PFSK-1 (cell line): ENCODE results near the gene RSU1.

Experiments used
- FOXP2 ChIP-seq: optimal IDR thresholded peaks from 2 replicates; pipeline ENCODE3; 2011; ENCODE audit warnings: borderline replicate concordance, control low read depth, inconsistent platforms; ENCODE audit not compliant: insufficient read depth; ENCODE audit errors: extremely low read length, extremely low read depth
- POLR2AphosphoS5 ChIP-seq: IDR thresholded peaks from 2 replicates; pipeline ENCODE4 v1.6.1; 2012; ENCODE audit warnings: low read depth, mild to moderate bottlenecking, control low read depth, low read length, moderate library complexity
- REST ChIP-seq, 2 experiments: IDR thresholded peaks; 2 replicates each; pipeline versions ENCODE4 v1.6.1 to v1.8.0; 2011 to 2012; ENCODE audit warnings: low read depth in 2 of 2, low read length in 2 of 2, control low read depth in 1 of 2, inconsistent platforms in 1 of 2, mild to moderate bottlenecking in 1 of 2, moderate library complexity in 1 of 2; ENCODE audit not compliant: insufficient read depth in 1 of 2
- SIN3A ChIP-seq: IDR thresholded peaks from 2 replicates; pipeline ENCODE4 v1.6.1; 2012; ENCODE audit warnings: mild to moderate bottlenecking, low read length, moderate library complexity, borderline replicate concordance; ENCODE audit not compliant: insufficient read depth
- TAF1 ChIP-seq: IDR thresholded peaks from 2 replicates; pipeline ENCODE4 v1.6.1; 2012; ENCODE audit warnings: low read length, control low read depth, borderline replicate concordance; ENCODE audit not compliant: insufficient read depth

- no peak for TF ChIP-seq REST (IDR thresholded peaks at IDR 0.05; ENCODE audit: insufficient read depth in 1 of 2, low read depth in 2 of 2, low read length in 2 of 2)
- no peak for TF ChIP-seq SIN3A
- TF ChIP-seq POLR2AphosphoS5: no peak
- TF ChIP-seq TAF1: no peak
- no peak for TF ChIP-seq FOXP2
Observed at GRCh38 chr10:16857419-16857818, 40.2 kb upstream of the RSU1 start.
